Colonic mucosa (tissue), 4 donors: Measurements from ENCODE around the gene ARX. TPM values are rescaled to one million over a fixed set of nuclear protein-coding genes. Genes with fewer than 3 reads are reported as not detected.
A peak's percentile ranks its signal among the peaks of the same experiment; 100 is the strongest.

Experiments used
- DNase-seq: peaks from one replicate; pipeline ENCODE4 v3.0.0-alpha.2; 2020
- H3K27ac ChIP-seq: fragments of 200-600 bp; one replicate; pipeline ENCODE4 v1.8.0; 2021
- H3K27me3 ChIP-seq: fragments of 200-600 bp; one replicate; pipeline ENCODE4 v1.8.0; 2021
- H3K36me3 ChIP-seq: fragments of 200-600 bp; one replicate; pipeline ENCODE4 v1.8.0; 2021
- H3K4me1 ChIP-seq: fragments of 200-600 bp; one replicate; pipeline ENCODE4 v1.8.0; 2021; ENCODE audit warnings: mild to moderate bottlenecking
- H3K4me3 ChIP-seq: fragments of 200-600 bp; one replicate; pipeline ENCODE4 v1.8.0; 2021
- H3K9ac ChIP-seq, 2 donors: one replicate each; pipeline ENCODE4 v1.7.0; 2013; ENCODE audit warnings: control low read depth in 2 of 2, low read depth in 2 of 2, low read length in 2 of 2
- H3K9me3 ChIP-seq: fragments of 200-600 bp; one replicate; pipeline ENCODE4 v1.8.0; 2021
- intact Hi-C: fragments of 100-400 bp; cut with DNase I; formaldehyde crosslinking; loops from one replicate; pipeline ENCODE4 v1.14.1; 2022
- total RNA-seq, 2 donors: library from RNA; stranded (reverse); fragmentation: NEBNext Ultra II Directional in 1 of 2; extraction: Animal tissue kit (Norgen Biotek cat#: 25700) in 1 of 2; gene quantifications; one replicate each; pipeline ENCODE4 v1.2.1, GENCODE V29; 2021
- TF ChIP-seq, protein P1 (sequence below): fragments of 200-600 bp; IDR thresholded peaks from one replicate; pipeline ENCODE4 v1.8.0; 2022; ENCODE audit warnings: antibody characterized with exemption, mild to moderate bottlenecking
- donor health status: healthy.
- donor health status: DM: no; HTN: no; CAD: no.
- donor health status: DM: no; HTN: no; CAD: no.

Gene ARX
- under 1 TPM; 0.66 to 0.84 TPM for total RNA-seq

DNA sequence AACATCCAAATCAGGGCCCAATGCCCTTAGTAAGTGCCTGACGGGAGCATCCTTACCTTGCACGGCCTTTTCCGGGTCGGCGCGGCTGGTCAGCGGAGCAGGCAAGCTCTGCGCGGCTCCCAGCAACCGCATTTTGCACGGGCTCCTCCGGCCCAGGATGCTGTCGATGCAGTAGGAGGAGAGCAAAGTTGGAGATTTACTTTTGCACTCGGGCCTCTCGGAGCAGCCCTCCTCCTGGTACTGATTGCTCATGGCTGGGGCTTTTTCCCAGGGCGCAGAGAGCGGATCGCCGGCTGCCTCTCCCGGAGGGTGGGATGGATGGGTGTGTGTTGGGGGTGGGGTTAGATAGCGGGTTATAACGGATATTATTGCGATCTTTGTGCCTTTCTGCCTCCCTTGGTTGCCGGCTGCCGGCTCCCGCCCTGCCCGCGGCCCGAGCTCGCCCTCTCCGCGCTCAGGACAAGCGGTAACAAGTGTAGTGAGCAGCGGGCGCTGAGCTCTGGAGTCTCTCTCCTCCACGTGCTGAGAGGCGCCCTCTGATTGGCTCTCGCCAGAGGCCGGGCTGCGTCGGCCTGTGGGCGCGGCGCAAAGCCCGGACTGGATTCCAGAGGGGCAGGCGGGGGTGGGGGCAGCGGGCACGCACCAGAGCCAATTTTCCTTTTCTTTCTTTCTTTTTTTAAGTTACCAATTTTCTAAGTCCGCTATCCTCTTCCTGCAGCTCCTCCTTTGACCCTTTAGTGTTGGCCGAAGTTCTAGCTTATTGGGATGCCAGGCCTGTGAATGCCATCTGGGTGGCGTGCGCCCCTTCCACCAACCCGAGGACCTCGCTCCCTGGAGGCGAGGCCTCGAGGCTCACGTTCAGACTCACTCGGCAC, at the start of gene ARX:
Gene ARX (minus strand): TSS at position 480 of the 875 bp plus-strand sequence. CDS start 228 bp downstream, at position 252.
- TF ChIP-seq, protein P1, sequence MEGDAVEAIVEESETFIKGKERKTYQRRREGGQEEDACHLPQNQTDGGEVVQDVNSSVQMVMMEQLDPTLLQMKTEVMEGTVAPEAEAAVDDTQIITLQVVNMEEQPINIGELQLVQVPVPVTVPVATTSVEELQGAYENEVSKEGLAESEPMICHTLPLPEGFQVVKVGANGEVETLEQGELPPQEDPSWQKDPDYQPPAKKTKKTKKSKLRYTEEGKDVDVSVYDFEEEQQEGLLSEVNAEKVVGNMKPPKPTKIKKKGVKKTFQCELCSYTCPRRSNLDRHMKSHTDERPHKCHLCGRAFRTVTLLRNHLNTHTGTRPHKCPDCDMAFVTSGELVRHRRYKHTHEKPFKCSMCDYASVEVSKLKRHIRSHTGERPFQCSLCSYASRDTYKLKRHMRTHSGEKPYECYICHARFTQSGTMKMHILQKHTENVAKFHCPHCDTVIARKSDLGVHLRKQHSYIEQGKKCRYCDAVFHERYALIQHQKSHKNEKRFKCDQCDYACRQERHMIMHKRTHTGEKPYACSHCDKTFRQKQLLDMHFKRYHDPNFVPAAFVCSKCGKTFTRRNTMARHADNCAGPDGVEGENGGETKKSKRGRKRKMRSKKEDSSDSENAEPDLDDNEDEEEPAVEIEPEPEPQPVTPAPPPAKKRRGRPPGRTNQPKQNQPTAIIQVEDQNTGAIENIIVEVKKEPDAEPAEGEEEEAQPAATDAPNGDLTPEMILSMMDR: no peak
- no peaks in the 10 kb centered on the region for H3K9me3 ChIP-seq
- no peak within 1 kb of the TSS for H3K9ac ChIP-seq
- DNase-seq: peak; percentile 54
- H3K4me1 ChIP-seq: no peaks in the 10 kb centered on the region
- H3K36me3 ChIP-seq: no peaks in the 10 kb centered on the region
- H3K27ac ChIP-seq: no peak within 1 kb of the TSS
- H3K4me3 ChIP-seq: no peak within 1 kb of the TSS
- intact Hi-C loops: no loop called here
- H3K27me3 ChIP-seq: peaks cover 88% of the 10 kb centered on the region

DNA sequence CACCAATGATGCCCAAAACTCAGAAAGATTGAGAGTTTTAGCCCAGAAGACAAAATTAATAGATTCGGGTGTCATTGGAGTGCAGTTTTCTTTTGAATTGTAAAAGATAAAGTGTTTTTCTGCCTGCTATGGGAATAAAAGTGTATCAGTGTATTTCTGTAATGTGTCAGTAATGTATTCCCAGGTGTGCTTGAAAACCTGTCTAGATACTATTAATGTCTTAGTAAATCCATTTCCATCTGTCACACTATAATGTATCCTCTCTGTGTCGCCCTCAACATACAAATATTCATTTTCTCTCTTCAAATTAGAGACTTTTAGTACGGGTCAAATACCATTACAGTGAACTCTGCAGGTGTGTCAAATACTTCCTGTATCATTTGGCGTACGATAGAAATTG, 43.5 kb upstream of the ARX start:
- H3K9ac ChIP-seq: no peak overlapping the region
- no peaks in the 10 kb centered on the region for H3K36me3 ChIP-seq
- H3K9me3 ChIP-seq: no peaks in the 10 kb centered on the region
- no peak overlapping the region for H3K4me3 ChIP-seq
- intact Hi-C loops: no loop called here
- no peak overlapping the region for H3K27ac ChIP-seq
- no peaks in the 10 kb centered on the region for H3K27me3 ChIP-seq
- no peaks in the 10 kb centered on the region for H3K4me1 ChIP-seq
- TF ChIP-seq, protein P1: no peak
- no peak for DNase-seq

DNA sequence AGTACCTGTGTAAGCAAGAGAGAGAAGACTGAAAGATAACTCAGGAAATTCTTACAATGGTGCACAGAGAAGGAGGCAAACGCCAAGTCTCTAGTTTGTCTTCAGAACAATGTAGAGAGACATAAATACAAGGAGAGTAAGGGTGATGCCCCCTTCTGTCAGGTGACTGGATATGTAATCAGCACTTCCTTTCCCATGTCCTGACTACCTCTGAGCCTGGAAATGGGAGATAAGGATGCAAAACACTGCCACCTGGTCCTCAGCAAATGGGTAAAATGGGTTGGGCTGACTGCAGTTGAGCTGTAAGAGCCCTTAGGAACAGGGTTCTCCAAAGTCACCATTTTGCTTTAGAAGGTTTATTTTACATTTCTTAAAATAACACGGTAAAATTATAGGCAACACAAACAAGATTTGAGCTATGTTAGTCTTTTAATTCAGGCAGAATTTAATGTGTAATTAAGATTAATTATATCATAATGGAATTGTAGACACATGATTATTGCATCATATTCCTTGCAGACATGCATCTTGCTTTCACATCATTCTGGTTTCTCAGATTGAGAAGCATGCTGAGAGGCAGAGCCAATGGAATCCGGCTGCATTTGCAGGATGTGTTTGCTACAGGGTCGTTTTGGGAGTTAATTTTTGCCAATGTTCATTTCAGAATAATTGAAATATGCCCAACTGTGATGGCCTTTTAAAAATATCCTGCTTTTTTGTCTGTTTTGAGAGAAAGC, 37.2 kb upstream of the ARX start:
- intact Hi-C loops: no loop called here
- Histone ChIP-seq H3K27me3 (no peaks in the 10 kb centered on the region), H3K9ac (no peak overlapping the region), H3K4me1 (no peaks in the 10 kb centered on the region), H3K36me3 (no peaks in the 10 kb centered on the region), H3K4me3 (no peak overlapping the region), H3K27ac (no peak overlapping the region), H3K9me3 (no peaks in the 10 kb centered on the region)
- TF ChIP-seq, protein P1: no peak
- no peak for DNase-seq

DNA sequence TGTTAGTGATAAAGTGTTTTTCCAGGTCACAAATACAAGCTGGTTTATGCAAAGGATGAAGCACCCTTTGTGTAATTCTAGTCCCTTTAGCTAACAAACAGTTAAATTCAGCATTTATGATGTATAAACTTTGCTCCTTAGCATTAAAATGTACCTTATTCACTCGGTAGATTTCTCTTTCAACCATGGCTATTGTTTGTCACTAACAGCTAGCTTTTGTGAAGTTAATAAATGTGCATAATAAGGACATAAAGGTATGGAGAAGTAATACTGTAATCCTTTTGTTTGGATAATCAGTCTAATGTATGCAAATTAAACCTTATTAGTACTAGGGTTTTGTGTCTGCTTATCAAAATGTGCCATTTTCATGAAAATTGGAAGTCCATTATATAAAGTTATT, 34.2 kb upstream of the ARX start:
- intact Hi-C loops: no loop called here
- Histone ChIP-seq H3K9ac (no peak overlapping the region), H3K27me3 (no peaks in the 10 kb centered on the region), H3K4me1 (no peaks in the 10 kb centered on the region), H3K4me3 (no peak overlapping the region), H3K9me3 (no peaks in the 10 kb centered on the region), H3K27ac (no peak overlapping the region), H3K36me3 (no peaks in the 10 kb centered on the region)
- TF ChIP-seq, protein P1: no peak
- DNase-seq: no peak

DNA sequence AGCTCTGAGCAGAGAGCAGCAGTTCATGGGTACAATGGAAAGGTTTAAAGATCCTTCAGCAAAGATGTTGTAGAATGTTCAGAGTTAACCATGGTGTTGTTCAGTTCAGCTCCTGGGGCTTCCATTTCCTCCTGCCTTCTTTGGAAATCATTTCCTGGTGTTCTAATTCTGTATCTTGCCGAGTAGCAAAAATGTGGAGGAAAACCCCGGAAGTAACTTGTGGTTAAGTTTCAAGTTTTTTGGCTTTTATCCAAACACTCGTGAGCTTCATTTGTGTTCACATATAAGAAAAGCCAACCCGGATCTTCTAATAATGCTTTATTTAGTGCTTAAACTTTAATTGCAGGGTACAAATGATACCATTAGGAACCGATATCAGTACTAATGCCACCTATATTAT, 33.6 kb upstream of the ARX start:
- Histone ChIP-seq H3K4me1 (no peaks in the 10 kb centered on the region), H3K4me3 (no peak overlapping the region), H3K27me3 (no peaks in the 10 kb centered on the region), H3K36me3 (no peaks in the 10 kb centered on the region), H3K27ac (no peak overlapping the region), H3K9me3 (no peaks in the 10 kb centered on the region), H3K9ac (no peak overlapping the region)
- DNase-seq: no peak
- TF ChIP-seq, protein P1: no peak
- intact Hi-C loops: no loop called here
